Neural cell (in vitro differentiated cells): ENCODE results near the gene FSTL3.

Experiments
- CTCF ChIP-seq: fragments of 450-650 bp; IDR thresholded peaks from 2 replicates; pipeline ENCODE4 v1.5.1; 2014; ENCODE audit warnings: antibody characterized with exemption, mild to moderate bottlenecking, moderate library complexity; ENCODE audit not compliant: poor library complexity, severe bottlenecking
- EP300 ChIP-seq: fragments of 450-650 bp; conservative IDR thresholded peaks from 2 replicates; pipeline ENCODE4 v1.6.1; 2014; ENCODE audit warnings: antibody characterized with exemption, mild to moderate bottlenecking, moderate library complexity; ENCODE audit not compliant: poor library complexity, severe bottlenecking
- EZH2 ChIP-seq: fragments of 200-600, 300-800 bp; shearing (Covaris generic), sonication (generic); IDR thresholded peaks from 2 replicates; pipeline ENCODE4 v1.6.1; 2014; ENCODE audit warnings: antibody characterized with exemption, low read length, borderline replicate concordance, mild to moderate bottlenecking; ENCODE audit not compliant: insufficient read depth, poor library complexity, severe bottlenecking
- POLR2AphosphoS5 ChIP-seq: IDR thresholded peaks from 2 replicates; pipeline ENCODE4 v1.6.1; 2012
- RAD21 ChIP-seq: fragments of 450-650 bp; conservative IDR thresholded peaks from 2 replicates; pipeline ENCODE4 v1.6.1; 2014; ENCODE audit warnings: antibody characterized with exemption, mild to moderate bottlenecking, moderate library complexity
- REST ChIP-seq: IDR thresholded peaks from 2 replicates; pipeline ENCODE4 v1.6.1; 2012; ENCODE audit warnings: borderline replicate concordance

GRCh38 chr19:633068-633785 lies 43.0 kb upstream of the FSTL3 start, which contains the start of gene POLRMT:
- TF ChIP-seq CTCF: peak; percentile 21
- no peak for TF ChIP-seq EZH2
- TF ChIP-seq POLR2AphosphoS5: no peak
- no peak for TF ChIP-seq RAD21
- no peak for TF ChIP-seq EP300
- TF ChIP-seq REST: no peak
